AG04449 (cell line): ENCODE results near the gene KIF26B.

Source experiments
- CTCF ChIA-PET: fragments of 350-600 bp; formaldehyde crosslinking; extraction: SDS; loops from one replicate; lab custom pipeline; 2021; ENCODE audit warnings: antibody characterized with exemption; lab: Yijun Ruan, JAX
- POLR2A ChIA-PET: fragments of 400-600, 350-600 bp; formaldehyde crosslinking; extraction: SDS; loops from one replicate; lab custom pipeline; 2020; ENCODE audit warnings: antibody characterized with exemption, inconsistent platforms; lab: Yijun Ruan, JAX
- DNase-seq: peaks from one replicate; pipeline ENCODE4 v3.0.0-alpha.2; 2010; ENCODE audit warnings: low read depth, low spot score
- H3K4me3 ChIP-seq: 2 replicates; pipeline ENCODE4 v1.5.1; 2011; ENCODE audit warnings: low read depth, mild to moderate bottlenecking, control low read depth, low read length
- CTCF ChIP-seq: IDR thresholded peaks from one replicate; pipeline ENCODE4 v1.5.1; 2011; ENCODE audit warnings: mild to moderate bottlenecking, moderate library complexity, low read length, control low read depth, inconsistent platforms; ENCODE audit not compliant: insufficient read depth; ENCODE audit errors: missing control alignments

KIF26B gene

GRCh38 chr1:245154429-245155271, at the start of gene KIF26B:
KIF26B (plus strand) TSS chr1:245154985; CDS start chr1:245155425, 440 bp downstream.
- TF ChIP-seq CTCF: no peak
- peak within 1 kb of the TSS; percentile 68 for H3K4me3 ChIP-seq
- CTCF ChIA-PET: interaction anchor here (0.8 to 6.2 kb wide), 18 partner anchors 9 to 1295 kb away, joined by 3 to 80 read pairs (median 8); no protein-coding TSS in a partner anchor
- POLR2A ChIA-PET: interaction anchor here (0.6 to 0.7 kb wide), 2 partner anchors 119 to 287 kb away, joined by 3 read pairs; no protein-coding TSS in a partner anchor
- DNase-seq: no peak

GRCh38 chr1:245105042-245105441, 49.7 kb upstream of the KIF26B start:
- no peak overlapping the region for H3K4me3 ChIP-seq
- DNase-seq: no peak
- CTCF ChIA-PET: no interaction called here
- POLR2A ChIA-PET: no interaction called here
- no peak for TF ChIP-seq CTCF

- CTCF ChIA-PET: interaction anchor here (1.2 kb wide), 1 partner anchor 26 kb away, joined by 5 read pairs; no protein-coding TSS in a partner anchor
- no peak overlapping the region for H3K4me3 ChIP-seq
- no peak for DNase-seq
- POLR2A ChIA-PET: no interaction called here
- no peak for TF ChIP-seq CTCF
Observed at GRCh38 chr1:245105815-245106410, 48.9 kb upstream of the KIF26B start.

GRCh38 chr1:245107776-245108114, 47.0 kb upstream of the KIF26B start:
- POLR2A ChIA-PET: no interaction called here
- CTCF ChIA-PET: no interaction called here
- TF ChIP-seq CTCF: no peak
- no peak for DNase-seq
- no peak overlapping the region for H3K4me3 ChIP-seq

- H3K4me3 ChIP-seq: no peak overlapping the region
- POLR2A ChIA-PET: no interaction called here
- DNase-seq: no peak
- CTCF ChIA-PET: no interaction called here
- TF ChIP-seq CTCF: no peak
Observed at GRCh38 chr1:245108246-245108645, 46.5 kb upstream of the KIF26B start.

GRCh38 chr1:245108909-245109308, 45.9 kb upstream of the KIF26B start:
- CTCF ChIA-PET: no interaction called here
- no peak for TF ChIP-seq CTCF
- no peak overlapping the region for H3K4me3 ChIP-seq
- DNase-seq: no peak
- POLR2A ChIA-PET: no interaction called here
